NT2/D1 (cell line): ENCODE data around the gene MPO.
A peak's percentile ranks its signal among the peaks of the same experiment; 100 is the strongest.

Experiments used
- DNase-seq: peaks from one replicate; pipeline ENCODE4 v3.0.0-alpha.2; 2011; ENCODE audit warnings: low read depth, low spot score
- H3K27me3 ChIP-seq: 2 replicates; pipeline ENCODE4 v1.6.0; 2011; ENCODE audit warnings: mild to moderate bottlenecking; ENCODE audit not compliant: insufficient read length, insufficient read depth
- H3K36me3 ChIP-seq: 2 replicates; pipeline ENCODE4 v1.6.1; 2011; ENCODE audit warnings: mild to moderate bottlenecking, low read length, mixed read lengths; ENCODE audit not compliant: insufficient read depth, insufficient read length
- H3K4me1 ChIP-seq: 2 replicates; pipeline ENCODE4 v1.5.1; 2011; ENCODE audit not compliant: insufficient read depth, insufficient read length
- H3K4me3 ChIP-seq: 2 replicates; pipeline ENCODE4 v1.5.1; 2011; ENCODE audit warnings: low read depth; ENCODE audit not compliant: insufficient read length
- H3K9ac ChIP-seq: 2 replicates; pipeline ENCODE4 v1.6.0; 2011; ENCODE audit warnings: low read depth; ENCODE audit not compliant: insufficient read length
- H3K9me3 ChIP-seq: 2 replicates; pipeline ENCODE4 v1.5.1; 2011; ENCODE audit warnings: mild to moderate bottlenecking, low read length; ENCODE audit not compliant: insufficient read depth
- SUZ12 ChIP-seq: IDR thresholded peaks from 2 replicates; pipeline ENCODE4 v1.6.1; 2011; ENCODE audit not compliant: insufficient read length, insufficient read depth; ENCODE audit errors: extremely low read depth
- YY1 ChIP-seq: IDR thresholded peaks from 2 replicates; pipeline ENCODE4 v1.6.1; 2011; ENCODE audit not compliant: insufficient read length, insufficient read depth
- ZNF274 ChIP-seq: IDR thresholded peaks from 2 replicates; pipeline ENCODE4 v1.6.1; 2011; ENCODE audit warnings: mild to moderate bottlenecking, low read depth, low read length

MPO gene

GRCh38 chr17:58321571-58322525, 41.1 kb upstream of the MPO start:
- peak overlapping the region; percentile 42 for H3K9ac ChIP-seq

GRCh38 chr17:58320570-58321323, 40.0 kb upstream of the MPO start:
- Histone ChIP-seq H3K27me3 (peaks cover 8% of the 10 kb centered on the region), H3K4me1 (peaks cover 28% of the 10 kb centered on the region), H3K36me3 (no peaks in the 10 kb centered on the region), H3K9me3 (no peaks in the 10 kb centered on the region), H3K9ac (no peak overlapping the region), H3K4me3 (no peak overlapping the region)
- TF ChIP-seq SUZ12 (no peak), YY1 (no peak), ZNF274 (no peak)
- DNase-seq: no peak

More at GRCh38 chr17:58321571-58322525, 41.1 kb upstream of the MPO start:
- Histone ChIP-seq H3K9me3 (no peaks in the 10 kb centered on the region), H3K4me3 (no peak overlapping the region), H3K4me1 (peaks cover 28% of the 10 kb centered on the region), H3K27me3 (peaks cover 8% of the 10 kb centered on the region), H3K36me3 (no peaks in the 10 kb centered on the region)
- TF ChIP-seq ZNF274 (no peak), SUZ12 (no peak), YY1 (no peak)
- no peak for DNase-seq

GRCh38 chr17:58320163-58320558, 39.4 kb upstream of the MPO start:
- peaks cover 23% of the 10 kb centered on the region for H3K4me1 ChIP-seq
- no peak for DNase-seq

GRCh38 chr17:58319173-58320162, 38.7 kb upstream of the MPO start:
- no peak for TF ChIP-seq YY1
- no peak for TF ChIP-seq SUZ12
- no peak for TF ChIP-seq ZNF274
- peaks cover 8% of the 10 kb centered on the region for H3K27me3 ChIP-seq
- H3K9me3 ChIP-seq: no peaks in the 10 kb centered on the region
- peak overlapping the region; percentile 17 for H3K9ac ChIP-seq
- no peak overlapping the region for H3K4me3 ChIP-seq
- no peak for DNase-seq
- H3K4me1 ChIP-seq: peaks cover 16% of the 10 kb centered on the region
- no peaks in the 10 kb centered on the region for H3K36me3 ChIP-seq

More at GRCh38 chr17:58320163-58320558, 39.4 kb upstream of the MPO start:
- TF ChIP-seq ZNF274 (no peak), SUZ12 (no peak), YY1 (no peak)
- H3K27me3 ChIP-seq: peaks cover 8% of the 10 kb centered on the region
- no peak overlapping the region for H3K9ac ChIP-seq
- H3K36me3 ChIP-seq: no peaks in the 10 kb centered on the region
- no peaks in the 10 kb centered on the region for H3K9me3 ChIP-seq
- H3K4me3 ChIP-seq: no peak overlapping the region

- Histone ChIP-seq H3K4me1 (peaks cover 13% of the 10 kb centered on the region), H3K9ac (no peak overlapping the region), H3K4me3 (no peak overlapping the region), H3K36me3 (no peaks in the 10 kb centered on the region), H3K9me3 (no peaks in the 10 kb centered on the region), H3K27me3 (peaks cover 8% of the 10 kb centered on the region)
- DNase-seq: no peak
- TF ChIP-seq SUZ12 (no peak), YY1 (no peak), ZNF274 (no peak)
Observed at GRCh38 chr17:58318627-58319172, 38.0 kb upstream of the MPO start.

GRCh38 chr17:58318065-58318481, 37.3 kb upstream of the MPO start:
- no peaks in the 10 kb centered on the region for H3K9me3 ChIP-seq
- no peak overlapping the region for H3K4me3 ChIP-seq
- no peaks in the 10 kb centered on the region for H3K36me3 ChIP-seq
- TF ChIP-seq YY1 (no peak), SUZ12 (no peak), ZNF274 (no peak)
- H3K4me1 ChIP-seq: peaks cover 9% of the 10 kb centered on the region
- no peak overlapping the region for H3K9ac ChIP-seq
- DNase-seq: no peak
- peaks cover 2% of the 10 kb centered on the region for H3K27me3 ChIP-seq
